ENCODE data around the gene GUK1.
A peak's percentile ranks its signal among the peaks of the same experiment; 100 is the strongest.

The GUK1 gene

DNA sequence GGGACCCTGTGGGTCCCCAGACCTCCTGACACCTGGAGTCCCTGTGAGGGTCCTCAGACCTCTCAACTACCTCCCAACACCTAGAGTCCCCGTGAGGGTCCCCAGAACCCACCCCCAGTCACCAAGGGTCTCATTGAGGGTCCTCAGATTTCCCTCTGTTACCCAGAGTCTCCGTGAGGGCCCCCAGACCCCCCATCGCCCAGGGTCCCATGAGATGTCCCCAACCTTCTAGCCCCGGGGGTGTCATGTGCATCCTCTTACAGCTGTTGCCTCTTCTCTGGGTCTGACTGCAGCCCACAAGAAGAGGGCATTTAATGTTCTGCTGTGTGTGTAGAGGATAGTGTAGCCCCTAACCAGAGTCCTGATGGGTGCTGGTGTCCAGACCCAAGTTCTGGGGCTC is 7.7 kb downstream of the GUK1 start:
- peak overlapping the region; percentile 61 for H3K27ac ChIP-seq
- no peak for DNase-seq (ENCODE audit: low read depth, low spot score)

DNA sequence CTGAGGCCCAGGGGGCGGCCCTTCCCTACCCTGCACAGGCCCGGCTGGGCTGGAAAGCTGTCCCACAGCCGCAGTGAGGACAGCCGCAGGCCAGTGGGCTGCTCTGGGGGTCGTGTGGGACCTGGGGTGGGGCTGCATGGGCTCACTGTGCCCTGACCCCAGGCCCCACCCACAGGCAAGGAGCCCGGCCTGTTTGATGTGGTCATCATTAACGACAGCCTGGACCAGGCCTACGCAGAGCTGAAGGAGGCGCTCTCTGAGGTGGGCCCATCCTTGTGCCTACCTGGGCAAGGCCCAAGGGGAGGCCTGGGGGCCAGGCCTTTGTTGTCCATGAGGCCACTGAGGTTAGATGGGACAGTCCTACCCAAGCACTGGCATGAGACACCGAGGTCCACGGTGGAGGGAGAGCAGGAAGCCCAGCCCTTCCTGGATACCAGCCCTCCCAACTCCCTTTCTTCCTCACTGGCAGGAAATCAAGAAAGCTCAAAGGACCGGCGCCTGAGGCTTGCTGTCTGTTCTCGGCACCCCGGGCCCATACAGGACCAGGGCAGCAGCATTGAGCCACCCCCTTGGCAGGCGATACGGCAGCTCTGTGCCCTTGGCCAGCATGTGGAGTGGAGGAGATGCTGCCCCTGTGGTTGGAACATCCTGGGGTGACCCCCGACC is 8.2 kb downstream of the GUK1 start:
- DNase-seq (ENCODE audit: low read depth, low spot score), result no peak

DNA sequence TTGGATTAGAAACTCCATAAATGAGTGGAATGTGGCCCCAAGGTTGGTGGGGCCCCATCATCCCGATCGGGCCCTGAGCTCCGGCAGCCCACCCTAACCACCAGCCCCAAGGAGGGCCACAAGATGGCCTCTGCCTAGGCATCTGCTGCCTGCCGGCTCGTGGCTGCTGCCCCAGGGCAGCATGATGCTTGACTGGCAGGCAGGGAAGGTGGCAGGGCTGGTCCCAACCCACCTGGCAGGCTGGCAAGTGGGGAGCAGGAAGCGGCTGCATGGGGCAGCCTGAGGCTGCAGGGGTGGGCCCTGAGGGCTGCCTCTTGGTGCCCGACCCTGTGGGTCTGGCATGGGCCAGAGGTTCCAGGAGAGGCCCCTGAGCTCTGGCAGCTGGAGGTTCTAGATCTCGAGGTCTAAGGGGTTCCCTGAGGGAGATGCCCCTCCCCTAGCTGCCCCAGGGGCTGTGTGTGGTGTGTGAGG is 8.9 kb downstream of the GUK1 start:
- DNase-seq (ENCODE audit: low read depth, low spot score), result no peak

More for the DNA sequence above, 8.2 kb downstream of the GUK1 start:
- H3K27ac ChIP-seq, result peak overlapping the region; percentile 61

DNA sequence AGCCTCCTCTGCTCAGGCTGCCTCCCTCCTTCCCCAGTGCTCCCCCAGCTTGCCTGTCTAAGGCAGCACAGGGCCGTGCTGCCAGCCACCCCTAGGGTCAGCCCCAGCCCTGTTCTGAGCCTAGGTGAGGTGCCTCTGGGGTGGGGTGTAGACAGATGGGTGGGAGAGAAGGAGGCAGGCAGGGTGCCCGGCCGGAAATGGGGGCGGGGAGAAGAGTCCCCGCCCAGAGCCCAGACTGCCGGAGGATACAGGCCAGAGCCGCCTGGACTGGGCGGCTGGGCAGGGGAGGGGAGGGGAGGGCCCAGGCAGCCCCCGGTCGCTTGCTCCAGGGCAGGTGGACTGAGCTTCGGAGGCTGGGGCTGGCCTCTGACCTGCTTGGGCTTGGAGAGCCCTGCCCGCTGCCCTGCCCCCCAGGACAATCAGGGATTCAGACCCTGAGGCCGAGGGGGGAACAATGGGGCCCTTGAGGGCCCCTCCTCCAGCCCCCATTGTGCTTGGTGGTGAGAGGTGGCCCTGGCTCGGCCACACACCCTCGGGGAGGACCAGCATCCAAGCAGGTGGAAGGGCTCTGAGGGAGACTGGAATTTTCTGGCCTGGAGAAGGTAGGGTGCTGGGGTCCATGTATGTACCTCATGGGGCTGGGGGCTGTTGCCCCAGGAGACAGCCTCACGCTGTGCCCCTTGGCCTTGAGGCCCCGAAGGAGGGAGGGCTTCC is 9.5 kb downstream of the GUK1 start, which contains the start of gene GJC2:
Gene GJC2, plus strand, starts transcription at position 525 of the 714 bp plus-strand sequence. CDS start 7,829 bp downstream, outside the sequence.
- DNase-seq (ENCODE audit: low read depth, low spot score), result no peak
- H3K27ac ChIP-seq, result peak within 1 kb of the TSS; percentile 61

More for the DNA sequence above, 8.9 kb downstream of the GUK1 start:
- peak overlapping the region; percentile 61 for H3K27ac ChIP-seq

DNA sequence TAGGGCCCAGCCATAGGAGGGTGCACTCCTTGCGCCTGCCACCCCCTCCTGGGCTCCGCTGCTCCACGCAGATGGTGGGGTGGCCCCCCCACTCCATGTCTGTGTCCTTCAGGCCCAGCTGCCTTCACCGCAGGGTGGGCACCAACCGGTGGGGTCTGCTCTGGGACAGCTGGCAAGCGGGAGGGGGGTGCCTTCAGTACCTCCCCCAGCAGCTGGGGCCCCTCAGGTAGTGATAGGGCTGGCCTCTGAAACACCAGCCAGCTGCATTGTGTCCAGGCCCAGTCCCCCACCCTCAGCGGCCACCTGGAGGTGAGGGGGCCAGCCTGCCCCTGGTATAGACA is 10.0 kb downstream of the GUK1 start:
- no peak for DNase-seq (ENCODE audit: low read depth, low spot score)
- H3K27ac ChIP-seq, result peak overlapping the region; percentile 61

DNA sequence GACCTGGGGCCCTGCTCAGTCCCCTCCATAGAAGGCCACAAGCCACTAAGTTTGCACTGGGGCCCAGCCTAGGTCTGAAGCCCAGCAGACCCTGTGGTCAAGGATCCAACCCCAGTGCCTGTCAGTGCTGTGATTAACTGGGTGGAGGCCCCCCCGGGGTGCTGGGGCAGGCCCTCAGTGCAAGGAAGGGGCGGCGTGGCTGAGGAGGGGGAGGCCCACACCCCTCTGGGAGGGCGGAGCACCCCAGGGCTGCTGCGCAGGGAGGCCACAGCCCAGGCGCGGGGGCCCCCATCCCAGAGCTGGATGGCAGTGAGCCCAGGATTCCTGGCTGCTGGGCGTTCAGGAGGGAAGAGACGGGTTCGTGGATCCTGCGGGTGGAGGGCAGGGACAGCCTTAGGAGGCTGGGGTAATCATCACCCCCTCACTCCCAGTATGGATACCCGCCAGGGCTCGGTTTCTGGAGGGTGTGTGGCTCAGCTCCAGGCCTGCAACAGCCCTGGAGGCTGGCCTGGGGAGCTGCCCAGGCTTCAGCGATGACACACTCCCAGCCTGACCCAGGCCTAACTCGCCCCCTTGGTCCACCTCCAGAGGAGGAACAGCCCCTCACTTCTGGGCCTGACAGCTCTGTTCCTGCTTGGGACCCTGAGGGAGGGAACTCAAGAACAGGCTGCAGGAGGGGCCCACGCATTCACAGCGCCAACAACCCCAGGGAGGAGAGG is 10.5 kb downstream of the GUK1 start:
- DNase-seq (ENCODE audit: low read depth, low spot score), result no peak
- H3K27ac ChIP-seq, result peak overlapping the region; percentile 61

DNA sequence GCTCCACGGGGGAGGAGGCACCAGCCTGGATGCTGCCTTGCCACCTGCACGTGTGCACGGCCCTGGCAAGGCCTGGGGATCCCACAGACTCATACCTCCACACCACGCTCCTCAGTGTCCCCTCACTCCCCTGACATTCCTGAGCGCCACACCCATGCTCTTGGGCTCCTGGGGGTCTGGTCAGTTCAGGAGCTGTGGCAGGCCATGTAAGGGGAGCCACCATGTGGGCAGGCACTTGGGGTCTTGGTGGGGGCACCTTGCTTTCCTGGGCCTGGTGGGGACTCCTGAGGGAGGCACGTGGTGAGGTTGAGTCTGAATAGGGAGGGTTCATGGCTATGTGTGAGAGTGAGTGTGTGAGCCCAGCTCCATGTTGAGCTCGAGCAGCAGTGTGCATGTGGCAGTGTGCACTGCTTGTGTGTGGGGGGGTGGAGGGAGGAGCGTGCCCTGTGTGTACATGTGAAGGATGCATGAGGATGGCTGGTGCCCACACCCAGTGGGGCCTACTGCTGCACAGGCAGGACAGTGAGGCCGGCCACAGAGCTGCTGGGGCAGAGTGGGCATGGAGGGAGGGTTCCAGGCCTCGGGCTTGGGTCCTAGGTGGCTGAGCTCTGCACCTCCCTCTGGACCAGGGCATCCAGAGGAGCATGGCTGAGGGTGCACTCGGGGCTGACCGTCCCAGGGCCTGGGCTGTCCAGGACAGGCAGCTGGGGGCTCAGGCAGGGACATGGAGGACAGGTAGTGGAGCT is 11.3 kb downstream of the GUK1 start:
- DNase-seq (ENCODE audit: low read depth, low spot score), result no peak

DNA sequence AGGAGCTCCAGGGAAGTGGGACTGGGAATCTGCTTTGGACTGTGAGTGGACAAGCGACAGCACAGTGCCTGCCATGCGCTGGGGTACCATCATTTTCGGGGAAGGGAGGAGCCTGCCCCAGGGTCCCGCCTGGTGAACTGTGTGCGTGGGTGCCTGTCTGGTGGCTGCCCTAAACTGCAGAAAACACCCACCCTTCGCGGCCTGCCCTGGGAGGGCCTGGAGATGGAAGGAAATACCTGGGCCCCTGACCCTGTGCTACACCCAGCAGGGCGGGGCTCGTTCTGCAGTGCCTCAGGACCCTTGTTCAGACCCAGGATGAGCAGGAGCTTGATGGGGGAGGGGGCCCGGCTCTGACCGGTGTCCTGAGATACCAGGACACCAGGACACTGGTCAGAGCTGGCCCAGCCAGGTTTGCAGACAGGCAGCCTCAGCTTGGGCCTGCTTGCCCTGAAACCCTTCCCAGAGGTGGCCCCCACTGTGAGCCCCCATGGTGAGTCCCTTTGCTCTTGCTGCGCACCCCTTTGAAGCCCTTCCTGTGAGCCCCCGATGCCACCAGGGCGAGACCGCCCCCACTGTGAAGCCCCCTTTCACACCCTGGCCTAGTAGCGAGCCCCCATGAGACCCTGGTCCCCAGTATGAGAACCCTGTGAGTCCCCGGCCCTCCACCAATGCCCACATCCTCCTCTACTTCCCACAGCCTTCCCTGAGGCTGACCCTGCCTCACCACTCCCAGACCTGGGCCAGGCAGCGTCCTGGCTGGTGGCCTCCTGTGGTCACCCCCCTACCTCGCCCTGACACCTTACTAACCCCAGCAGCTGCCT is 12.2 kb downstream of the GUK1 start:
- DNase-seq (ENCODE audit: low read depth, low spot score), result no peak
- no peak overlapping the region for H3K27ac ChIP-seq

More for the DNA sequence above, 11.3 kb downstream of the GUK1 start:
- peak overlapping the region; percentile 61 for H3K27ac ChIP-seq

DNA sequence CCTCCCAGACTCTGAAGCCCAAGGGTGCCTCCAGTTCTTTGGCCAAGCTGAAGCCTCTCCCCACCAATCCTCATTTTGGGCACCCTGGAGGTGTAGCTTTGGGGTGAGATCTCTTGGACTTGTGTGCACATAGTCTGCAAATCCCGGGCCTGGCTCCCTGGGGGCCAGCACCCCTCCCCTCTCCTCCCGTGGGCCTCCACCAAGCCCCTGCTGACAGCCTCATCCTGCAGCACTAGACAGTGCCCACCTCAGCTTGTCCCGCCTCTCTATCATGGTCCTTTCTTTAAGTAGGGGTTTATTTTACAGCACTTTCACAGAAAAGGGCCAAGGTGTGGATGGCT is 12.8 kb downstream of the GUK1 start:
- no peak overlapping the region for H3K27ac ChIP-seq

DNA sequence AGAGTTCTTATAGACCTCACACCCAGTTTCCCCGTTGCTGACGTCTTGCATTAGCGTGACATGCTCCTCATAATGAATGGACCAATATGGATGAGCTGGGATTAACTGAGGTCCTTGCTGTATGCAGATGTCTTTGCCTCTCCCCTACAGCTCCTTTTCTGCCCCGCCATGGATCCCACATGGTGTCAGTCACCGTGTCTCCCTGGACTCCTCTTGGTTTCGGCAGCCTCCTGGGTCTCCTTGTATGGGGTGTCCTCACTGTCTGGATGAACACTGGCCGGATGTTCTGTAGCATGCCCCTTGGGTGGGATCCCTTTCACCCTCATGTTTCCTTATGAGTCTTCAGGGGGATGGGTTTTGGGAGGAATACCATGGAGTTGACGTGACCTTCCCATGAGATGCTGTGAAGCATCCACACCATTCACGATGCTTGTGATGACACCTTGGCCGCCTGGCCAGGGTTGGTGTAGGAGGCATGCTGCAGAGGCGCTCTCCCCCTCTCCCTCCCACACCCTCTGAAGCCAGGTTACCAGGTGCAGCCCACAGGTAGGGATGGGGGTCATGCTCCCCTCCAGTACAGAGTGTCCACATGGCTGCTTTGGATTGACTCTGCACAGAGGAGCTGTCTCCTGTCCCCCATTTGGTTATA is 14.1 kb downstream of the GUK1 start:
- H3K27ac ChIP-seq, result peak overlapping the region; percentile 9
- no peak for DNase-seq (ENCODE audit: low read depth, low spot score)

More for the DNA sequence above, 12.8 kb downstream of the GUK1 start:
- DNase-seq (ENCODE audit: low read depth, low spot score), result no peak

DNA sequence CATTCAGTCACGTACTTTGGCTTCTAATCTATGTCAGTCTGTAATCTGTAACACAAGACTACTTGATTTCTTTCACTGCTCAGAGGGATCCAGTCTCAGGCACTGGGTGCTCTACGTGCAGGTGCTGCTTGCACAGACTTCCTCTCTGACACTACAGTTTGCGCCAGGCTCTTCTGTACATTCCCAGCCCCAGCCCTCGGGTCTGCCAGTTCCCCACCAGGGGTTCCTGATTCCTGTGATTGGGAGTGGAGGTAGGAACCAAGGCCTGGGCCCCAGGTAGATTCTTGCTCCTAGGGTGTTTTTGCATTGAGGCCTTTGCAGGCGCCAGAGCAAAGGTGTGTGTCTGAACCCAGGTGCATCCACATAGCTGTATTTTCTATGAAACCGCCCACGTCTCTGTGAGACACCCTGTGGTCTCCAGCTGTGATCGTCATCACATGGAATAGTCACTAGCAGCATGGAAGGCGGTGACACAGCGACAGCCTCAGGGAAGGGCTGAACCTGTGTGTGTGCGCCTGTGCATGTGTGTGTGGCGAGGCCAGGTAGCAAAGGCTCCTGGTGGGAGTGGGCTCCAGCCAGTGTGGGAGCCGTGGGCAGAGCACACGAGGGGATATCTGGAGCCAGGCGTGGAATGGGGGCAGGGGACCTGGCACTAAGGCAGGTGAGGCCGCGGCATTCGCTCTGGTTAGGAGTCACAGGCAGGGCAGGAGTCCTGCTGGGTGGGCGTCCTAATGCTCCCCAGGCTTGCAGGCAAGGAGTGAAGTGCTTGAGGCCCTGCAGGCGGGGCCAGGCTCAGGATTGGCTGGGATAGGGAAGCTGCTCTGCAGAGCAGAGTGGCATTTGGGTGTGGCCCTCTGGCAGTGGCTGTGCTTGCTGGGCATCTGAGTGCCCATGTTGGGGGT is 14.8 kb downstream of the GUK1 start:
- no peak for DNase-seq (ENCODE audit: low read depth, low spot score)
- peak overlapping the region; percentile 9 for H3K27ac ChIP-seq

DNA sequence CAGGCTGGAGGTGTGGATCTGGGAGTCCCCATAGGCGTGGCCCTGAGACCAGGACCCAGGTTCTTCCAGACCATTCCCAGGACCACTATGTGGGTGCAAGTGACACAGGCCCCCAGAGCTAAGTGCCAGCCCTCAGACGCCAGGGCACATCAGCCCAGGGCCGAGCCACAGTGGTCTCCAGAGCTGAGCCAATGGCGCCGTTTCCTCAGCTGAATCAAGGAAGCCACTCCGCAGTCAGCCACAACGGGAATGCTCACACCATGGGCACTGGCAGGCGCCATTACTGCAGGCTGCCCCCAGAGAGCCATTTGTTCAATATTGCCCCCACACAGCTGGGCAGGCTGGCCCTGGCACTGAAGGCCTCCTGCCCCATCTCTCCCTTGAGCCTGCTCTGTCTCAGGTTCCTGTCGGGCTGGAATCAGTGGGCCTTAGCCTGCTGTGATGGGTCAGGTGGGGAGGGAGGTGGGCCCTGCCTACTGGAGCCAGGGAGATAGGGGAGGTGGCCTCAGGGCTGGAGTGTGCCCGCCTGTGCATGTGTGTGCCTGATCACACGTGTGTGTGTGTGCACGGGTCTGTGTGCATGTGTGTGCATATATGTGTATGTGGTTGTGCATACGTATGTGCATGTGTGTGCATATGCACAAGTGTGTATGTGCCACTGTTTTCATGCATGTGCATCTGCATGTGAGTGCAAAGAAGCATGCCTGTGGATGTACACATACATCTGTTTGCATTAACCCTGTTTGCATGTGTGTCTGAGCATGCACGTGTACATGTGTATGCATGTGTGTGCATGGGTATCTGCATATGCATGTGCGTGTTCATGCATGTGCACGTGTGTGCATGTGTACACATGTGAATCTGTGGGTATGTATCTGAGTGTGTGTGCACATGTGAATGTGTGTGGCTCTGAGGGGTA is 15.8 kb downstream of the GUK1 start:
- DNase-seq (ENCODE audit: low read depth, low spot score), result no peak
- no peak overlapping the region for H3K27ac ChIP-seq

DNA sequence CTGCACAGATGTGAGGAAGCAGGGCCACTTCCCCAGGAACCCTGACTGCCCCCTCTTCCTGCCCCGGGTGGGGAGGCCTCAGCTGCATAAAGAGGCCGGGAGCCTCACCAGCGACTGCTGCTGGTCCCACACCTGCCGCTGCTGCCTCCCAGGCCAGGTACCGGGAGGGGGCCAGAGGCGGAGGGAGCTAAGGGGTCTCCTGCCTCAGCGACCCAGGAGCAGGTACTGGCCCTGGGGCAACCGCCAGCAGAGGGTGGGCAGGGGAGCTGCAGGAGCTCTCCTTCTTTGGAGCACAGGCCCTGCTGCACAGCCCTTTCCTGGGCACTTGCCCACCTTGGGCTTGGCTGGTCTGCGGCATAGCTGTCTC is 16.4 kb downstream of the GUK1 start:
- no peak for DNase-seq (ENCODE audit: low read depth, low spot score)
- no peak overlapping the region for H3K27ac ChIP-seq

DNA sequence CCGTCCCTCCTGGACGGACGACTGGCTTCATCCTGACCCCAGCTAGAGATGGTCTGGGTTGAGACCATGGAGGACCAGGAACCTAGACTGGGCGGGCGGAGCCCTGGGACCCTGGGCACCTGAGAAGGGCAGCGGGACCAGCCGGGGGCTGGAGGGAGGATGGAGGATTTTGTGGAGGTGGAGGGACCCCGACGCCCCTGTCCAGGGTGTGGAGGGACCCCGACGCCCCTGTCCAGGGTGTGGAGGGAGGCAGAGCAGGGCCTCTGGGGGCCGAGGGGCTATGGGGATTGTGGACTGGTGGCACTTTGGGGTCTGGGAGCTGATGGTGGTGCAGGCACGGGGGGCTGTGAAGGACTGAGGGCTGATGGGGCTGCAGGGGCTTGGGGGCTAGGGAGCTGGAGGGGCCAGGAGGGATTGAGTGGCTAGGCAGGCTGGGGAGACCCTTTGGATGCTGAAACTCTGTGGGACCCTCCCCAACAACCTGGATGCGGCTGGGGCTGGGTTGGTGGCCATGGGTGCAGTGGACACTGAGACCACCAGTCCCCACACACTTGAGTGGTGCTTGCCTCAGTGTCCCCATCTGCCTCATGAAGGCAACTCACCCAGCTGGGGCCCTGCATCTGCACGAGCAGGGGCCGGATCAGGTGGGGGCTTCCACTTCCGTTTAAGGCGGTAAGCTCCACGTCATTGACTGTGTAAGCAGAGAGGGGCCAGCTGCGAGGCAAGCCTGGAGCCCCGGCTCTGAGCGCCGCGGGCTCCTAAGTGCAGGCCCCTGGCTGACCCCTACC is 17.1 kb downstream of the GUK1 start:
- H3K27ac ChIP-seq, result no peak overlapping the region
- no peak for DNase-seq (ENCODE audit: low read depth, low spot score)

DNA sequence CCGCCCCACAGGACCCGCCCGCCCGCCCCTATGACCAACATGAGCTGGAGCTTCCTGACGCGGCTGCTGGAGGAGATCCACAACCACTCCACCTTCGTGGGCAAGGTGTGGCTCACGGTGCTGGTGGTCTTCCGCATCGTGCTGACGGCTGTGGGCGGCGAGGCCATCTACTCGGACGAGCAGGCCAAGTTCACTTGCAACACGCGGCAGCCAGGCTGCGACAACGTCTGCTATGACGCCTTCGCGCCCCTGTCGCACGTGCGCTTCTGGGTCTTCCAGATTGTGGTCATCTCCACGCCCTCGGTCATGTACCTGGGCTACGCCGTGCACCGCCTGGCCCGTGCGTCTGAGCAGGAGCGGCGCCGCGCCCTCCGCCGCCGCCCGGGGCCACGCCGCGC is 17.6 kb downstream of the GUK1 start:
- no peak for DNase-seq (ENCODE audit: low read depth, low spot score)
- H3K27ac ChIP-seq, result no peak overlapping the region

Data from epithelial cell of prostate (primary cell).